DMS53 (cell line): ENCODE data around the gene EIF2B1.

Experiments used
- DNase-seq: peaks from one replicate; lab custom pipeline; 2025; lab: John Stamatoyannopoulos, UW

Gene EIF2B1

DNA sequence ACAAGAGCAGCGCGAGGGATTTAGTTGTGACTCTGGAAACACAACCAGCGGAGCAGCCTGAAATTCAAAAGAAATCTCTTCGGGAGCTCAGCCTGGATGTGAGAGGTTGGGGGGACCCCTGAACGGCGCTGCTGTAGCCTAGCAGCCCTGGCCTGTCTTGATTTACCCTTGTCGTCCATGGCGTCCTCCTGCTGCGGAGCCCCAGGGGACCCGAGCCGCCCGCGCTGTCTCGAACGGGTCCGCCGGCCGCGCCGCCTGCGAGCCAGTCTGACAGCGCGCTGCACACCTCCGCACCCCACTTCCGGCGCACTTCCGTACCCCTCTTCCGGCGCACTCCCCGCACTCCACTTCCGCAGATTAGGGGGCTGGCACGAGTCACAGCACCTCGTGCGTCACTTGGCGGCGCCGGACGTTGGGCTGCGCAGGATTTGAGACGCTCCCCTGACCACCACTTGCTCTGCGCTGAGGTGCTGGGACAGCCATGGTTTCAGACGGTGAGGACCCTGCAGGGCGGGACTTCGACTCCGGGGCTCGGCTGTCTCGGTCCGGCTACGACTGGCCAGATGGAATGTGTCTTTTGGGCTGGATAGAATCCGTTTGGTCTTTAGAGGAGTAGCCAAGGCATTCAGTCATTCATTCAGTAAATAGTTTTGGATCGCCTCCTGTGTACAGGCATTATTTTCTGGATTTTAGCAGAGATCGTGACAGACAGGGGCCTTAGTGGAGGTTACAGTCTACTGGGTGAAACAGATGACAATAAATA, at the start of gene EIF2B1, which contains the start of gene GTF2H3:
Gene EIF2B1 (minus strand): TSS at position 308 of the 763 bp plus-strand sequence. CDS start 129 bp downstream, at position 179.
Gene GTF2H3 (plus strand): TSS at position 451 of the 763 bp plus-strand sequence. CDS start 31 bp downstream, at position 482.
- DNase-seq = peak; percentile 98

- no peak for DNase-seq
Observed at GRCh38 chr12:123681605-123682004, 48.1 kb upstream of the EIF2B1 start.

DNA sequence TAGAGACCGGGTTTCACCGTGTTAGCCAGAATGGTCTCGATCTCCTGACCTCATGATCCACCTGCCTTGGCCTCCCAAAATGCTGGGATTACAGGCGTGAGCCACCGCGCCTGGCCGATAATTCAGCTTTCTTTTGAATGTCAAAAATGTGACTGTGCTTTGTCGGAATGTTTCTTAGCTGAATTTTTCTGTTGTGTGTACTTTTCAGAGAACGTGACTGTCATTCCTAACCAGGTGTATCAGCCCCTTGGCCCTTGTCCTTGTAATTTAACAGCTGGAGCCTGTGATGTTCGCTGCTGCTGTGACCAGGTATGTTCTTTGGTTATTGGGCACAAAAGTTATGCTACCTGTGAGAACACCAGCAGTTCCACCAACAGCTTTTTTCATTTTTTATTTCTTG, 45.5 kb upstream of the EIF2B1 start:
- no peak for DNase-seq

- no peak for DNase-seq
Observed at GRCh38 chr12:123676616-123677320, 43.3 kb upstream of the EIF2B1 start.

- DNase-seq = no peak
Observed at GRCh38 chr12:123675436-123675835, 42.0 kb upstream of the EIF2B1 start.

GRCh38 chr12:123671876-123672275, 38.4 kb upstream of the EIF2B1 start:
- DNase-seq = no peak

GRCh38 chr12:123670882-123671728, 37.6 kb upstream of the EIF2B1 start, which contains the start of gene TCTN2:
TSS of gene TCTN2 (plus strand) at chr12:123671113. CDS start at chr12:123671241, 128 bp downstream.
- DNase-seq = peak; percentile 96

DNA sequence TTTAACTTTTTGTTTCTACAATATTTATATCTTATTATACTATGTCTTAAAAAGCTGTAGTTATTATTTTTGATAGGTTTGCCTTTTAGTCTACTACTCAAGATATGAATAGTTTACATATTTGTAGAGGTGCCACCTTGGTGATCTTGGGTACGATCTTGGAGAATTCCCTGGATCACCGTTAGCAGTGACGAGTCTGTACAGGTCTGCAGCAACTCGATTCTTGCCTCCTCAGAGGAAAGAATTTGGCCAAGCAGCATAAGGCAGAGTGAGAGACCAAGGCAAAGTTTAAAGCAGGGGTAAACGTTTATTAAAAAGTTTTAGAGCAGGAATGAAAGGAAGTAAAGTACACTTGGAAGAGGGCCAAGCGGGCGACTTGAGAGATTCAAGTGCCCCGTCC, 34.3 kb upstream of the EIF2B1 start:
- no peak for DNase-seq

GRCh38 chr12:123659996-123660727, 26.7 kb upstream of the EIF2B1 start:
- no peak for DNase-seq

- DNase-seq = no peak
Observed at GRCh38 chr12:123657211-123657610, 23.7 kb upstream of the EIF2B1 start.

- no peak for DNase-seq
Observed at GRCh38 chr12:123656392-123656791, 22.9 kb upstream of the EIF2B1 start.

DNA sequence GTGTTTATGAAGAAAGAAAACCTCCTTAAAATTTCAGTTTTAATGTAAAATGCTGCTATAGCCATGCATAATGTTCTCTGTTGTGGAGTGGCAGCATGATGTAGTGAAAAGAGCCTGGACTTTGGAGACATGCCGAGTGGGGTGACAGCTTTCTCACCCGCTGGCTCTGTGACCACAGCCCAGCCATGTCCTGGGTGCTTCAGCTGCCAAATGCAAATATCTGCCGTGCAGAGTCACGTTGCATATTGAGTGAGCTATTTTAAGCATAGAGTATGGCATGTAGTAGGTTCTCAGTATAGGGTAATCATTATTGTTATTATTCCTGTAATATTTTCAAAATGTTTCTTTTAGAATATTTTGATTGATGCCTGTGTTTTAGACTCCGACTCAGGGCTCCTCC, 21.9 kb upstream of the EIF2B1 start:
- DNase-seq = no peak

- no peak for DNase-seq
Observed at GRCh38 chr12:123654129-123654701, 20.7 kb upstream of the EIF2B1 start.

DNA sequence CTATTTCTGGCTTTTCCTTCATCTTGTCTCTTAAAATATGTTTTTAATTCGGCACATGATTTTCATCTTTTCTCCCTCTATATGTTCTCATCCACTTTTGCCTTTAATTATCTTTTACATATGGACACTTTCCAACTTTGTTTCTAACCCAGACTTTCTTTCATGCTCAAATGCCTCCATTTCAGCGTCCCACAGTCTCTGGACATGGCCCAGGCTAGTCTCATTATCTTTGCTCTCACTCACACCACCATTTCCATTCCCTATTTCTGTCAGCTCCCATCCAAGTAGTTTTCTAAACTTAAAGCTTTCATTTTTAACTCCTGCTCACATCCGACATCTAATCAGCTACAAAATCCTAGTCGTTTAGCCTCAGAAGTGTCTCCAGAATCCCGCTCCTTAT, 14.9 kb upstream of the EIF2B1 start:
- DNase-seq = no peak

DNA sequence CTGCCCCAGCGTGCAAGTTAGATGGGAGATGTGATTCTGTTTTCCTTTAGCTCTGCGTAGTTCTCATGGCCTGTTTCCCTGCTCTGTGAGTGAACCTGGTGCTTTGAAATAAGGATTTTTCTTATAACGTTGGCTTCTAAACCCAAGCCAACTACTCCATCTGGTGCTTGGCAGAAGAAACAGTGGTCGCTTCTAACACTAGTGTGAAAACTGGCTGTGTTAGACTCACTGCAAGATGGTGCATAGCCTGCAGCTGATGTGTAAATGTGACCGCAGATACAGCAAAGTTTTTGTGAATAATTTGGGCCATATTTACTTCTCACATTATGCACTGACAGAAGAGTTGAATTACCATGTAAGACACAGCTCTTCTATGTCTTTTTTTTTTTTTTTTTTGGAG, 12.4 kb upstream of the EIF2B1 start:
- DNase-seq = no peak

- no peak for DNase-seq
Observed at GRCh38 chr12:123645380-123645779, 11.9 kb upstream of the EIF2B1 start.

DNA sequence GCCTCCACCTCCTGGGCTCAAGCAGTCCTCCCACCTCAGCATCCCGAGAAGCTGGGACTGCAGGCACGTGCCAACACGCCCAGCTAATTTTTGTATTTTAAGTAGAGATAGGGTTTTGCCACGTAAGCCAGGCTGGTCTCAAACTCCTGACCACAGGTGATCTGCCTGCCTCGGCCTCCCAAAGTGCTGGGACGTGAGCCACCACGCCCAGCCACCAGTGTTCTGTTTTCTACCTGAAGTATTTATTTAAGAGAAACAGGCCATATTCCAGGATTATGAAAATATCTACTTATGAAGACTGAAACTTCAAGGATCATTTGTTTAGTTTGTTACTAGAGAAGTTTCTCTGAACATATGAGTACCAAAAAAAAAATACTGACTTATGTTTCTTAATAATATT, 10.4 kb upstream of the EIF2B1 start:
- DNase-seq = no peak

DNA sequence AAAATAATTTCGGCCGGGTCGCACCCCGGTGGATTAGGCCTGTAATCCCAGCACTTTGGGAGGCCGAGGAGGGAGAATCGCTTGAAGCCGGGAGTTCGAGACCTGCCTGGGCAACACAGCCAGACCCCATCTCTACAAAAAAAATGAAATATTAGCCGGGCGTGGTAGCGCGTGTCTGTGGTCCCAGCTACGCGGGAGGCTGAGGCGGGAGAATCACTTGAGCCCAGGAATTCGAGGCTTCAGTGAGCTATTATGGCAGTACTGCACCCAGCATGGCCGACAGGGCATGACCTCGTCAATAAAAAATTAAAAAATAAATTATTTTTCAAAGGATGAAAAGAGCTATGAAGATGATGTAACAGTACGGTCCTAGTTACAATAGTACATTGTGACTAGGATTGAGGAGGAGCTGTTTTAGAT, 666 bp upstream of the EIF2B1 start:
- DNase-seq = no peak

- DNase-seq = no peak
Observed at GRCh38 chr12:123621619-123622530, 11.6 kb downstream of the EIF2B1 start.

DNA sequence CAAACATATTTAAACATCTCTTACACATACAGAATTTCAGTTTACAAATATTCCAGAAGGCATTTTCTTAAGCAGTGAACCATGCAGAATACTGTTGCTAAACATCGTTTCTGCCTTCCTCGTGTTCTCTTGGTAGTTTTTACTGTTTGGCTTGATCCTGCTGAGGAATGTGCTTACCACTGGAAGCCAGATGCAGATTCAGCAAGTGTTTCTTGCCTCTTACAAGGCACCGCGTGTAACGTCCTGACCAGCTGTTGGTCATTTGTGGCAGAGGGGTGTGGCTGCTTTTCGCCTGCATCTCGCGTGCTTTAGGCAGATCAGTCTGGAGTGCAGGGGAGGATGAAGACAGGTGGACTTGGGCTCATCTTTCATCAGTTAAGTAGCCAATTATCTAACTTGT, 12.4 kb downstream of the EIF2B1 start:
- no peak for DNase-seq
